Upper lobe of left lung (tissue), 6 donors: ENCODE results near the gene CACNA2D1. TPM values are rescaled to one million over a fixed set of nuclear protein-coding genes. Genes with fewer than 3 reads are reported as not detected.
A peak's percentile ranks its signal among the peaks of the same experiment; 100 is the strongest.

ENCODE experiments used
- ATAC-seq, 2 donors: fragments of 200-7000 bp; cut with Tn5 transposase; one replicate each; pipeline ENCODE4 v1.9.1; 2022; ENCODE audit warnings: mild to moderate bottlenecking in 2 of 2, moderate library complexity in 2 of 2; ENCODE audit not compliant: low FRiP score in 2 of 2
- DNase-seq, 2 donors: peaks; one replicate each; pipeline ENCODE4 v3.0.0-alpha.2; 2019 to 2020
- H3K27ac ChIP-seq, 4 donors: fragments of 200-600 bp; sonication (generic); one replicate each; pipeline ENCODE4 v1.5.1; 2016 to 2019
- H3K27me3 ChIP-seq, 4 donors: fragments of 200-600 bp; sonication (generic); one replicate each; pipeline ENCODE4 v1.5.1; 2017 to 2019
- H3K36me3 ChIP-seq, 4 donors: fragments of 200-600 bp; sonication (generic); one replicate each; pipeline ENCODE4 v1.5.1; 2016 to 2019
- H3K4me1 ChIP-seq, 4 donors: fragments of 200-600 bp; sonication (generic); one replicate each; pipeline ENCODE4 v1.5.1; 2018 to 2019
- H3K4me3 ChIP-seq, 4 donors: fragments of 200-600 bp; sonication (generic); one replicate each; pipeline ENCODE4 v1.5.1; 2017 to 2019; ENCODE audit warnings: mild to moderate bottlenecking in 2 of 4, moderate library complexity in 1 of 4
- H3K9me3 ChIP-seq, 4 donors: fragments of 200-600 bp; sonication (generic); one replicate each; pipeline ENCODE4 v1.5.1; 2018 to 2019
- EP300 ChIP-seq, 4 donors: sonication (generic); formaldehyde crosslinking; IDR thresholded peaks; one replicate each; pipeline ENCODE4 v1.5.1; 2017; ENCODE audit warnings: antibody characterized with exemption in 4 of 4, control low read depth in 2 of 4
- POLR2A ChIP-seq, 4 donors: fragments of 450-650 bp; IDR thresholded peaks; one replicate each; pipeline ENCODE4 v1.5.1; 2016 to 2017; ENCODE audit warnings: antibody characterized with exemption in 4 of 4, mild to moderate bottlenecking in 2 of 4
- POLR2AphosphoS5 ChIP-seq, 2 donors: sonication (generic); formaldehyde crosslinking; IDR thresholded peaks; one replicate each; pipeline ENCODE4 v1.5.1; 2017; ENCODE audit warnings: antibody characterized with exemption in 2 of 2
- WGBS, 2 donors: methylation state at CpG; one replicate each; pipeline ENCODE4 v1.1.5; 2017 to 2018; 5-methylcytosine and 5-hydroxymethylcytosine counted together
- total RNA-seq, 6 donors: library from RNA; depleted of rRNA in 4 of 6; stranded (reverse); fragments of >200 nt in 4 of 6; gene quantifications; one replicate each; pipeline versions ENCODE4 v1.1.0 to v1.2.1, GENCODE V29; 2016 to 2021
- TF ChIP-seq, protein P1 (sequence below), 6 experiments: fragments of 450-650 bp in 4 of 6; fragments of 200-600 bp in 2 of 6; sonication (generic) in 2 of 6; IDR thresholded peaks; one replicate each; pipeline ENCODE4 v1.5.1; 2016 to 2019; ENCODE audit warnings: antibody characterized with exemption in 6 of 6
- donor health status: DM: no; HTN: no; CAD: no; lungs with moderate emphysema.
- donor health status: DM: no; HTN: yes; CAD: no; lungs with severe emphysema.

CACNA2D1 gene
- total RNA-seq, 6 donors from 2014 or later, result 6.7 to 85.9 (median 9.6) TPM

- Histone ChIP-seq H3K4me1 (no peaks in the 10 kb centered on the region), H3K27ac (no peak overlapping the region), H3K4me3 (no peak overlapping the region), H3K36me3 (no peaks in the 10 kb centered on the region), H3K27me3 (no peaks in the 10 kb centered on the region), H3K9me3 (no peaks in the 10 kb centered on the region)
- WGBS, 2 donors, result 82 to 84% methylated on average over 4 of the region's 4 CpGs
- no peak for TF ChIP-seq POLR2A (IDR thresholded peaks at IDR 0.05)
- no peak for TF ChIP-seq POLR2AphosphoS5 (IDR thresholded peaks at IDR 0.05)
- TF ChIP-seq EP300 (IDR thresholded peaks at IDR 0.05), result no peak
- TF ChIP-seq, protein P1, sequence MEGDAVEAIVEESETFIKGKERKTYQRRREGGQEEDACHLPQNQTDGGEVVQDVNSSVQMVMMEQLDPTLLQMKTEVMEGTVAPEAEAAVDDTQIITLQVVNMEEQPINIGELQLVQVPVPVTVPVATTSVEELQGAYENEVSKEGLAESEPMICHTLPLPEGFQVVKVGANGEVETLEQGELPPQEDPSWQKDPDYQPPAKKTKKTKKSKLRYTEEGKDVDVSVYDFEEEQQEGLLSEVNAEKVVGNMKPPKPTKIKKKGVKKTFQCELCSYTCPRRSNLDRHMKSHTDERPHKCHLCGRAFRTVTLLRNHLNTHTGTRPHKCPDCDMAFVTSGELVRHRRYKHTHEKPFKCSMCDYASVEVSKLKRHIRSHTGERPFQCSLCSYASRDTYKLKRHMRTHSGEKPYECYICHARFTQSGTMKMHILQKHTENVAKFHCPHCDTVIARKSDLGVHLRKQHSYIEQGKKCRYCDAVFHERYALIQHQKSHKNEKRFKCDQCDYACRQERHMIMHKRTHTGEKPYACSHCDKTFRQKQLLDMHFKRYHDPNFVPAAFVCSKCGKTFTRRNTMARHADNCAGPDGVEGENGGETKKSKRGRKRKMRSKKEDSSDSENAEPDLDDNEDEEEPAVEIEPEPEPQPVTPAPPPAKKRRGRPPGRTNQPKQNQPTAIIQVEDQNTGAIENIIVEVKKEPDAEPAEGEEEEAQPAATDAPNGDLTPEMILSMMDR (IDR thresholded peaks at IDR 0.05), result no peak
- no peak for ATAC-seq
- no peak for DNase-seq
Observed at GRCh38 chr7:81957517-81957916, 486.1 kb downstream of the CACNA2D1 start.

DNA sequence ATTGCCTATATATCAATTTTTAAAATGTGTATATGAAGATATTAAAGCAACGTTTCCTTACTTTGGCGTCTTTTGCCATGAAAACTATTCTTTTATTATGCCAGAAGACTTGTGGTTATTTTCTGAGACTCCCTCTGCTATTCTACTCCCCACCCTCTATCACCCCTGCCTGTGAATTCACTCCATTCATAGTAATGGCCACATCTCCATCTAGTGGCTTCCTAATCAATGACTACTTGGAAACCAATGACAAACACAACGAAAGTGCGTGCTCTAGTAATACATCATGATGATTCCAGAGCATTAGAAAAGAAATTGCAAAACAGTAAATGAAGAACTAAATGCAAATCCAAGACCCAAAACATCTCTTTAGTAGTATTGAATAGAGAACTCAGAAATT is 487.1 kb downstream of the CACNA2D1 start:
- no peak for DNase-seq
- ATAC-seq, result peak in 1 of 2 donors; percentile 71
- TF ChIP-seq POLR2AphosphoS5 (IDR thresholded peaks at IDR 0.05) (no peak), POLR2A (IDR thresholded peaks at IDR 0.05) (no peak), EP300 (IDR thresholded peaks at IDR 0.05) (no peak)
- TF ChIP-seq, protein P1 (IDR thresholded peaks at IDR 0.05), result peak in 5 of 6 experiments; percentile 20 to 43 (median 33)
- no peaks in the 10 kb centered on the region for H3K27me3 ChIP-seq
- no peak overlapping the region for H3K27ac ChIP-seq
- H3K36me3 ChIP-seq, result no peaks in the 10 kb centered on the region
- no peak overlapping the region for H3K4me3 ChIP-seq
- no peaks in the 10 kb centered on the region for H3K9me3 ChIP-seq
- no peaks in the 10 kb centered on the region for H3K4me1 ChIP-seq
- WGBS, 2 donors, result 35 to 51% methylated on average over 4 of the region's 4 CpGs

- Histone ChIP-seq H3K36me3 (no peaks in the 10 kb centered on the region), H3K4me1 (no peaks in the 10 kb centered on the region), H3K4me3 (no peak overlapping the region), H3K9me3 (no peaks in the 10 kb centered on the region), H3K27ac (no peak overlapping the region), H3K27me3 (no peaks in the 10 kb centered on the region)
- ATAC-seq (no peak), DNase-seq (no peak)
- TF ChIP-seq POLR2A (IDR thresholded peaks at IDR 0.05) (no peak), EP300 (IDR thresholded peaks at IDR 0.05) (no peak), POLR2AphosphoS5 (IDR thresholded peaks at IDR 0.05) (no peak)
- TF ChIP-seq, protein P1 (IDR thresholded peaks at IDR 0.05), result no peak
Observed at GRCh38 chr7:81949306-81949705, 494.3 kb downstream of the CACNA2D1 start.

DNA sequence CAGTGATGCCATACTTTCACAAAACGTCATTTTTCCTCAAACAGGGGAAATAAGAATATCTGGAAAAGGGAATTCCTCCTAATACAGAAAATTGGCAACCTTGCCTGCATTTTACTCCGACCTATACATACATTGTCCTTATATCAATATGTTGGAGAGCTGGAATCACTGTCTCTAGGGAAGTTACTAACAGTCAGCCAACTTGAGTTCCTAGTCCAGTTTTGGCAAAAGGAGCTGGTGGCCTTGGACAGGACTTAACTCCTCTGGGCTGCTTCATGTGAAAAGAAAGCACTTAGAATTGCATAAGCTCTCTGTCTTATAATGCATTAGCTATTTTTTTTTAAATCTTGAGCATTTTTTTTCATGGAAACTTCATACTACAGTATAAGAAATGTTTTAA is 499.5 kb downstream of the CACNA2D1 start:
- Histone ChIP-seq H3K4me1 (no peaks in the 10 kb centered on the region), H3K4me3 (no peak overlapping the region), H3K27me3 (no peaks in the 10 kb centered on the region), H3K27ac (no peak overlapping the region), H3K36me3 (no peaks in the 10 kb centered on the region), H3K9me3 (no peaks in the 10 kb centered on the region)
- 64 to 80% methylated on average over 2 of the region's 2 CpGs for WGBS, 2 donors
- no peak for ATAC-seq
- no peak for TF ChIP-seq POLR2A (IDR thresholded peaks at IDR 0.05)
- TF ChIP-seq EP300 (IDR thresholded peaks at IDR 0.05), result no peak
- TF ChIP-seq, protein P1 (IDR thresholded peaks at IDR 0.05), result no peak
- TF ChIP-seq POLR2AphosphoS5 (IDR thresholded peaks at IDR 0.05), result no peak
- no peak for DNase-seq

- H3K27me3 ChIP-seq, result no peaks in the 10 kb centered on the region
- ATAC-seq, result no peak
- TF ChIP-seq POLR2AphosphoS5 (IDR thresholded peaks at IDR 0.05), result no peak
- TF ChIP-seq, protein P1 (IDR thresholded peaks at IDR 0.05), result no peak
Observed at GRCh38 chr7:81937091-81937490, 506.5 kb downstream of the CACNA2D1 start.

More at GRCh38 chr7:81937091-81937490, 506.5 kb downstream of the CACNA2D1 start:
- H3K36me3 ChIP-seq, result no peaks in the 10 kb centered on the region
- no peak overlapping the region for H3K4me3 ChIP-seq
- H3K9me3 ChIP-seq, result no peaks in the 10 kb centered on the region
- H3K4me1 ChIP-seq, result no peaks in the 10 kb centered on the region
- no peak for DNase-seq
- no peak overlapping the region for H3K27ac ChIP-seq
